GM12878 (cell line): ENCODE results near the gene BHLHA15. TPM values are rescaled to one million over a fixed set of nuclear protein-coding genes. Genes with fewer than 3 reads are reported as not detected.
A peak's percentile ranks its signal among the peaks of the same experiment; 100 is the strongest.

Experiments used
- ATAC-seq: fragments of 200-7000 bp; cut with Tn5 transposase; 3 replicates; pipeline ENCODE4 v1.9.1; 2020; ENCODE audit warnings: mild to moderate bottlenecking, moderate library complexity
- BruUV-seq: library from RNA; stranded (reverse); fragments of 400-500 nt; replicated peaks from 2 replicates; lab custom pipeline; 2021; lab: Mats Ljungman, UMichigan
- CTCF ChIA-PET: fragments of 300-600 bp; sonication (Branson Sonifier 250); formaldehyde crosslinking; extraction: SDS; loops from one replicate; lab custom pipeline; 2021; ENCODE audit warnings: inconsistent platforms; lab: Yijun Ruan, JAX
- POLR2A ChIA-PET: fragments of 350-600 bp; formaldehyde crosslinking; extraction: SDS; loops from one replicate; lab custom pipeline; 2021; ENCODE audit warnings: inconsistent platforms; lab: Charles Lee
- RAD21 ChIA-PET: fragments of 300-600 bp; sonication (Branson Sonifier 250); formaldehyde crosslinking; loops from one replicate; lab custom pipeline; 2023; ENCODE audit warnings: antibody characterized with exemption; ENCODE audit not compliant: unreplicated experiment; lab: Charles Lee
- SMC1A ChIA-PET: fragments of 300-600 bp; sonication (Branson Sonifier 250); formaldehyde crosslinking; loops from one replicate; lab custom pipeline; 2023; ENCODE audit not compliant: unreplicated experiment, uncharacterized antibody; lab: Charles Lee
- DNase-seq: peaks from one replicate; pipeline ENCODE4 v3.0.0-alpha.2; 2011; ENCODE audit warnings: low read depth, low spot score
- FAIRE-seq: peaks from 3 replicates; lab custom pipeline; 2011; peaks lifted over from hg19 to GRCh38; lab: Jason Lieb, UNC
- H2AFZ ChIP-seq: 2 replicates; pipeline ENCODE4 v1.6.0; 2011; ENCODE audit warnings: low read depth, low read length, control low read depth; ENCODE audit not compliant: control insufficient read depth
- H3K27ac ChIP-seq: 2 replicates; pipeline ENCODE4 v1.5.1; 2011; ENCODE audit warnings: control low read depth; ENCODE audit not compliant: control insufficient read depth, insufficient read depth
- H3K27me3 ChIP-seq, 2 experiments: replicated peaks in 1 of 2; 2 replicates each; pipeline versions ENCODE4 v1.6.0 to v1.6.1; 2011; ENCODE audit warnings: low read length in 1 of 2; ENCODE audit not compliant: control insufficient read depth in 2 of 2, insufficient read depth in 2 of 2
- H3K36me3 ChIP-seq, 2 experiments: 2 replicates each; pipeline ENCODE4 v1.5.1; 2011; ENCODE audit warnings: low read length in 1 of 2; ENCODE audit not compliant: control insufficient read depth in 2 of 2, insufficient read depth in 2 of 2
- H3K4me1 ChIP-seq: 2 replicates; pipeline ENCODE4 v1.6.1; 2011; ENCODE audit warnings: mild to moderate bottlenecking, low read length, moderate library complexity, mixed read lengths; ENCODE audit not compliant: control insufficient read depth, insufficient read depth
- H3K4me2 ChIP-seq: 2 replicates; pipeline ENCODE4 v1.6.0; 2011; ENCODE audit warnings: control low read depth; ENCODE audit not compliant: control insufficient read depth, insufficient read depth
- H3K4me3 ChIP-seq: fragments of 200-600 bp; sonication (generic); 2 replicates; pipeline ENCODE4 v1.5.1; 2016
- H3K79me2 ChIP-seq: 2 replicates; pipeline ENCODE4 v1.6.0; 2011; ENCODE audit warnings: low read length; ENCODE audit not compliant: control insufficient read depth, insufficient read depth
- H3K9ac ChIP-seq: 2 replicates; pipeline ENCODE4 v1.8.0; 2011; ENCODE audit warnings: low read length, control low read depth, mixed read lengths; ENCODE audit not compliant: control insufficient read depth, insufficient read depth
- H3K9me3 ChIP-seq: replicated peaks from 3 replicates; pipeline ENCODE4 v1.5.1; 2011; ENCODE audit warnings: mild to moderate bottlenecking, low read length; ENCODE audit not compliant: control insufficient read depth, insufficient read depth
- H4K20me1 ChIP-seq: 2 replicates; pipeline ENCODE4 v1.6.0; 2011; ENCODE audit not compliant: control insufficient read depth, insufficient read depth
- CHD2 ChIP-seq: IDR thresholded peaks from 2 replicates; pipeline ENCODE4 v1.6.1; 2011; ENCODE audit warnings: low read depth, low read length, improper control_type of control experiment, borderline replicate concordance
- EP300 ChIP-seq, 2 experiments: fragments of 150-350 bp in 1 of 2; IDR thresholded peaks; 2 replicates each; pipeline ENCODE4 v1.6.1; 2011 to 2012; ENCODE audit warnings: low read depth in 2 of 2, low read length in 2 of 2, borderline replicate concordance in 1 of 2, improper control_type of control experiment in 1 of 2, inconsistent platforms in 1 of 2; ENCODE audit not compliant: control insufficient read depth in 1 of 2
- FOXK2 ChIP-seq: fragments of 450-650 bp; IDR thresholded peaks from 2 replicates; pipeline ENCODE4 v1.6.1; 2017; ENCODE audit warnings: mild to moderate bottlenecking, moderate library complexity
- MYB ChIP-seq: fragments of 150-350 bp; IDR thresholded peaks from 2 replicates; pipeline ENCODE4 v1.6.1; 2014; ENCODE audit warnings: mild to moderate bottlenecking, low read depth, low read length, borderline replicate concordance
- NBN ChIP-seq: fragments of 450-650 bp; IDR thresholded peaks from 2 replicates; pipeline ENCODE4 v1.6.1; 2016
- NFXL1 ChIP-seq: fragments of 450-650 bp; IDR thresholded peaks from 2 replicates; pipeline ENCODE4 v1.6.1; 2017; ENCODE audit warnings: antibody characterized with exemption, mild to moderate bottlenecking, borderline replicate concordance
- NR2C2 ChIP-seq: IDR thresholded peaks from 2 replicates; pipeline ENCODE4 v1.6.1; 2011; ENCODE audit warnings: borderline replicate concordance, low read depth; ENCODE audit not compliant: control insufficient read depth, insufficient read length
- RAD51 ChIP-seq: fragments of 450-650 bp; IDR thresholded peaks from 2 replicates; pipeline ENCODE4 v1.6.1; 2016; ENCODE audit warnings: moderate library complexity, mild to moderate bottlenecking, inconsistent platforms
- SMC3 ChIP-seq: IDR thresholded peaks from 2 replicates; pipeline ENCODE4 v1.6.1; 2011; ENCODE audit warnings: low read length, improper control_type of control experiment, borderline replicate concordance
- STAT1 ChIP-seq: fragments of 450-650 bp; conservative IDR thresholded peaks from 2 replicates; pipeline ENCODE4 v1.6.1; 2014; ENCODE audit warnings: antibody characterized with exemption, mild to moderate bottlenecking
- STAT3 ChIP-seq: IDR thresholded peaks from 2 replicates; pipeline ENCODE4 v1.6.1; 2011; ENCODE audit warnings: low read depth, low read length, improper control_type of control experiment
- SUZ12 ChIP-seq: fragments of 200-600 bp; sonication (generic); IDR thresholded peaks from one replicate; pipeline ENCODE4 v1.6.1; 2018; ENCODE audit warnings: antibody characterized with exemption, mild to moderate bottlenecking; ENCODE audit not compliant: unreplicated experiment
- ZNF622 ChIP-seq: fragments of 450-650 bp; IDR thresholded peaks from 2 replicates; pipeline ENCODE4 v1.6.1; 2017; ENCODE audit warnings: mild to moderate bottlenecking, inconsistent platforms
- WGBS: methylation state at CpG from one replicate; pipeline ENCODE4 v1.1.6; 2016; ENCODE audit warnings: low lambda C conversion rate; ENCODE audit not compliant: insufficient replicate concordance, insufficient coverage; ENCODE audit errors: missing lambda C conversion rate; 5-methylcytosine and 5-hydroxymethylcytosine counted together
- in situ Hi-C: fragments of 300-500 bp; cut with MboI; formaldehyde crosslinking; loops from 9 replicates; pipeline ENCODE4 v1.14.3; 2018; ENCODE audit warnings: mixed read lengths
- intact Hi-C: fragments of 100-400 bp; cut with micrococcal nuclease; formaldehyde crosslinking; loops from one replicate; pipeline ENCODE4 v1.14.2; 2022; ENCODE audit not compliant: unreplicated experiment
- polyA plus RNA-seq, 11 experiments: library from polyadenylated mRNA; depleted of rRNA in 4 of 11; unstranded in 6 of 11; stranded (reverse) in 5 of 11; fragments of >200 nt; fragmentation: Nextera tagmentation in 4 of 11; fragmentation: Illumina TruSeq in 1 of 11; extraction: Ambion mirVana in 4 of 11; extraction: Trizol in 1 of 11; gene quantifications; 1 replicate in 1 of 11; 2 replicates in 10 of 11; pipeline versions ENCODE4 v1.2.1 to v1.2.3, GENCODE V29; 2011 to 2016; ENCODE audit warnings: inconsistent platforms in 2 of 11, missing spikeins in 2 of 11, low read depth in 1 of 11
- total RNA-seq, 4 experiments: library from RNA; depleted of rRNA in 3 of 4; stranded (reverse); fragments of >200 nt in 3 of 4; fragmentation: Illumina TruSeq in 1 of 4; extraction: Trizol in 1 of 4; gene quantifications; 2 replicates each; pipeline versions ENCODE4 v1.2.1 to v1.2.3, GENCODE V29; 2013 to 2021
- TF ChIP-seq, protein P1 (sequence below), 3 experiments: IDR thresholded peaks in 2 of 3; conservative IDR thresholded peaks in 1 of 3; 2 replicates each; pipeline ENCODE4 v1.5.1; 2011; ENCODE audit warnings: low read depth in 3 of 3, low read length in 3 of 3, mild to moderate bottlenecking in 3 of 3, control low read depth in 2 of 3, moderate library complexity in 2 of 3, inconsistent platforms in 1 of 3, mixed read lengths in 1 of 3; ENCODE audit not compliant: control insufficient read depth in 2 of 3, insufficient read depth in 1 of 3; ENCODE audit errors: extremely low read depth in 1 of 3
- TF ChIP-seq, protein P2 (sequence below): fragments of 450-650 bp; IDR thresholded peaks from 2 replicates; pipeline ENCODE4 v1.6.1; 2016; ENCODE audit warnings: mild to moderate bottlenecking

BHLHA15 gene
- total and polyA plus RNA-seq, 10 of the 15 experiments (the other 5 are each of a cell fraction or from before 2014, with no cell fraction given): 0.54 to 4.2 (median 2.5) TPM; not detected in 4

DNA sequence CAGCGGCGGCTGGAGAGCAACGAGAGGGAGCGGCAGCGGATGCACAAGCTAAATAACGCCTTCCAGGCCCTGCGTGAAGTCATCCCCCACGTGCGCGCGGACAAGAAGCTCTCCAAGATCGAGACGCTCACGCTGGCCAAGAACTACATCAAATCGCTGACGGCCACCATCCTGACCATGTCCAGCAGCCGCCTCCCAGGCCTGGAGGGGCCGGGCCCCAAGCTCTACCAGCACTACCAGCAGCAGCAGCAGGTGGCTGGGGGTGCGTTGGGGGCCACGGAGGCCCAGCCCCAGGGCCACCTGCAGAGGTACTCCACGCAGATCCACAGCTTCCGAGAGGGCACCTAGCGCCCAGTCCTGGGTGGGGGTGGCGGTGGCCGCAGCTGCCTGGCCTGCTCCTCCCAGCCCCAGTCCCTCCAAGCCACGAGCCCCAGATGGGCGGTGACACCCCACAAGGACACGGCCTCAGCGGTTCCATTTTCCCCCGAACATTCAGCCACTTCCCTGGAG is 1.3 kb downstream of the BHLHA15 start:
- Histone ChIP-seq H3K27ac (no peak overlapping the region), H3K9me3 (no peaks in the 10 kb centered on the region), H3K4me1 (peaks cover under 1% of the 10 kb centered on the region; the same call in 1 of the 2 replicates), H2AFZ (no peak overlapping the region), H3K9ac (no peak overlapping the region), H3K4me2 (0 out of 2 replicates have a peak overlapping the region, but pooled peaks have one; percentile 9), H3K36me3 (no peaks in the 10 kb centered on the region), H3K79me2 (no peaks in the 10 kb centered on the region), H3K4me3 (no peak overlapping the region), H3K27me3 (no peaks in the 10 kb centered on the region), H4K20me1 (no peaks in the 10 kb centered on the region)
- ChIA-PET RAD21 (no interaction called here), CTCF (no interaction called here), SMC1A (no interaction called here), POLR2A (interaction anchor here (0.9 kb wide), 1 partner anchor 10 kb away, joined by 3 read pairs; no protein-coding TSS in a partner anchor)
- no peak for TF ChIP-seq NFXL1
- no peak for TF ChIP-seq SUZ12
- TF ChIP-seq MYB: no peak
- no peak for TF ChIP-seq EP300 (IDR thresholded peaks at IDR 0.05; ENCODE audit: borderline replicate concordance in 1 of 2, control insufficient read depth in 1 of 2, low read depth in 2 of 2, low read length in 2 of 2)
- no peak for TF ChIP-seq SMC3
- no peak for TF ChIP-seq ZNF622
- no peak for DNase-seq
- BruUV-seq: no TSS peak
- FAIRE-seq: no peak
- ATAC-seq: no peak
- in situ Hi-C loops: no loop called here
- intact Hi-C loops: no loop called here
- 90% methylated on average over 26 of the region's 30 CpGs for WGBS

DNA sequence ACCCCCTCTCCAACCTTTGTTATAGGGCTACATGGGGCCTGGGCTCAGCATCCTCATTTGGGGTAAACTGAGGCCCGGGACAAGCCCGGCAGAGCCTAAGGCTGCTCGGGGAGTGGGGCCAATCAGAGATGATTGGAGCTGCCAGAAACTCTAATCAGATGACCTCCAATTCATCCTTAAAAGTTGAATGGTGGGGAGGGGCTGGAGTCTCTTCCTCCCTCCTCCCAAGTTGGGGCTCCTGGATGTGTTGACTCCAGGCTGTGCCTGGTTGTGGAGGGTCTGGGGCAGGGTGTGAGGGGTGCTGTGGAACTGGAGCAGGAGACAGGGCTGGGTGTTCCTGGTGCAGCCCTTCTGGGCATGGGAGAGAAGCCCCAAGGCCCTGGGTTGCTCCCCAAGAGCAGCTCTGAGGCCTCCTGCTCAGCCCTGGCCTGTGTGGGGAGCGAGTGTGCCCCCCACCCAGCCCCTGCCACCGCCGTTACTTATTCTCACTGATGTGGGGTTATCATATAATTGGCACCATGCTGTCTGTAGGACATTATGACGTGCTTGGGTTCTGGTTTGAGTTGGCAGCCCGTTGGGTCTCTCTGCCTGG is 2.2 kb downstream of the BHLHA15 start:
- DNase-seq (no peak), ATAC-seq (peak; percentile 11; the same call in 2 of the 3 replicates), FAIRE-seq (no peak)
- Histone ChIP-seq H4K20me1 (no peaks in the 10 kb centered on the region), H3K27ac (no peak overlapping the region), H3K4me2 (no peak overlapping the region), H3K36me3 (no peaks in the 10 kb centered on the region), H3K4me3 (no peak overlapping the region), H3K27me3 (no peaks in the 10 kb centered on the region), H3K4me1 (peaks cover 7% of the 10 kb centered on the region), H2AFZ (no peak overlapping the region), H3K79me2 (no peaks in the 10 kb centered on the region), H3K9ac (no peak overlapping the region), H3K9me3 (no peaks in the 10 kb centered on the region)
- RAD21 ChIA-PET: interaction anchor here (0.6 kb wide), 1 partner anchor 614 kb away, joined by 3 read pairs; no protein-coding TSS in a partner anchor
- BruUV-seq: no TSS peak
- in situ Hi-C loops: no loop called here
- intact Hi-C loops: no loop called here
- CTCF ChIA-PET: no interaction called here
- POLR2A ChIA-PET: no interaction called here
- SMC1A ChIA-PET: no interaction called here
- WGBS: 41% methylated on average over 7 of the region's 8 CpGs
- no peak for TF ChIP-seq STAT1
- TF ChIP-seq NBN: no peak
- TF ChIP-seq FOXK2: no peak
- no peak for TF ChIP-seq NR2C2
- TF ChIP-seq, protein P1, sequence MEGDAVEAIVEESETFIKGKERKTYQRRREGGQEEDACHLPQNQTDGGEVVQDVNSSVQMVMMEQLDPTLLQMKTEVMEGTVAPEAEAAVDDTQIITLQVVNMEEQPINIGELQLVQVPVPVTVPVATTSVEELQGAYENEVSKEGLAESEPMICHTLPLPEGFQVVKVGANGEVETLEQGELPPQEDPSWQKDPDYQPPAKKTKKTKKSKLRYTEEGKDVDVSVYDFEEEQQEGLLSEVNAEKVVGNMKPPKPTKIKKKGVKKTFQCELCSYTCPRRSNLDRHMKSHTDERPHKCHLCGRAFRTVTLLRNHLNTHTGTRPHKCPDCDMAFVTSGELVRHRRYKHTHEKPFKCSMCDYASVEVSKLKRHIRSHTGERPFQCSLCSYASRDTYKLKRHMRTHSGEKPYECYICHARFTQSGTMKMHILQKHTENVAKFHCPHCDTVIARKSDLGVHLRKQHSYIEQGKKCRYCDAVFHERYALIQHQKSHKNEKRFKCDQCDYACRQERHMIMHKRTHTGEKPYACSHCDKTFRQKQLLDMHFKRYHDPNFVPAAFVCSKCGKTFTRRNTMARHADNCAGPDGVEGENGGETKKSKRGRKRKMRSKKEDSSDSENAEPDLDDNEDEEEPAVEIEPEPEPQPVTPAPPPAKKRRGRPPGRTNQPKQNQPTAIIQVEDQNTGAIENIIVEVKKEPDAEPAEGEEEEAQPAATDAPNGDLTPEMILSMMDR (IDR thresholded peaks at IDR 0.05 in 2 of 3, conservative IDR thresholded peaks at IDR 0.05 in 1 of 3; ENCODE audit: control insufficient read depth in 2 of 3, extremely low read depth in 1 of 3, insufficient read depth in 1 of 3, low read depth in 3 of 3, low read length in 3 of 3): no peak
- no peak for TF ChIP-seq RAD51
- TF ChIP-seq, protein P2, sequence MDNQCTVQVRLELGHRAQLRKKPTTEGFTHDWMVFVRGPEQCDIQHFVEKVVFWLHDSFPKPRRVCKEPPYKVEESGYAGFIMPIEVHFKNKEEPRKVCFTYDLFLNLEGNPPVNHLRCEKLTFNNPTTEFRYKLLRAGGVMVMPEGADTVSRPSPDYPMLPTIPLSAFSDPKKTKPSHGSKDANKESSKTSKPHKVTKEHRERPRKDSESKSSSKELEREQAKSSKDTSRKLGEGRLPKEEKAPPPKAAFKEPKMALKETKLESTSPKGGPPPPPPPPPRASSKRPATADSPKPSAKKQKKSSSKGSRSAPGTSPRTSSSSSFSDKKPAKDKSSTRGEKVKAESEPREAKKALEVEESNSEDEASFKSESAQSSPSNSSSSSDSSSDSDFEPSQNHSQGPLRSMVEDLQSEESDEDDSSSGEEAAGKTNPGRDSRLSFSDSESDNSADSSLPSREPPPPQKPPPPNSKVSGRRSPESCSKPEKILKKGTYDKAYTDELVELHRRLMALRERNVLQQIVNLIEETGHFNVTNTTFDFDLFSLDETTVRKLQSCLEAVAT: no peak
- no peak for TF ChIP-seq CHD2
- no peak for TF ChIP-seq STAT3
